HG02571 (cell line): Measurements from ENCODE around the gene FN1.
A peak's percentile ranks its signal among the peaks of the same experiment; 100 is the strongest.

Source experiments
- ATAC-seq: cut with Tn5 transposase; IDR thresholded peaks from one replicate; pipeline ENCODE4 v1.9.1; 2021; ENCODE audit warnings: mild to moderate bottlenecking, moderate library complexity; ENCODE audit not compliant: unreplicated experiment

FN1 gene

DNA sequence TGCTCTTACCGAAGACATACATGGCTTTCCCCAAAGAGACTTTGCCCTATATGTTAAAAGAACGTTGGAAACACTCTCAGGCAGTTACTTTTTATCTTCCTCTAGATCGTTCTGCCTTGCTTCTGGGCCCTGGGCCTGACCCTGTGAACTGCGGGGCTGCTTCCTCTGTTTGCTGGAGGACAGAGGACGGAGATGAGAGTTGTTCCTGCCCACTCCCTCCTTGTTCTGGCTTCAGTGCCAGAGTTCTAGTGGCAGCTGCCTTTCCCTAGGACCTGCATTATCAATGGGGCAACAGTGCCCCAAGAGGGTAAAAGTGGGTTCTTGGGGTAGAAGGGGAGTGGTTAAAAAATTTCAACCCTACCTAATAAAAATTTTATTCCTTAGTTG, 6.5 kb upstream of the FN1 start:
- ATAC-seq = no peak

DNA sequence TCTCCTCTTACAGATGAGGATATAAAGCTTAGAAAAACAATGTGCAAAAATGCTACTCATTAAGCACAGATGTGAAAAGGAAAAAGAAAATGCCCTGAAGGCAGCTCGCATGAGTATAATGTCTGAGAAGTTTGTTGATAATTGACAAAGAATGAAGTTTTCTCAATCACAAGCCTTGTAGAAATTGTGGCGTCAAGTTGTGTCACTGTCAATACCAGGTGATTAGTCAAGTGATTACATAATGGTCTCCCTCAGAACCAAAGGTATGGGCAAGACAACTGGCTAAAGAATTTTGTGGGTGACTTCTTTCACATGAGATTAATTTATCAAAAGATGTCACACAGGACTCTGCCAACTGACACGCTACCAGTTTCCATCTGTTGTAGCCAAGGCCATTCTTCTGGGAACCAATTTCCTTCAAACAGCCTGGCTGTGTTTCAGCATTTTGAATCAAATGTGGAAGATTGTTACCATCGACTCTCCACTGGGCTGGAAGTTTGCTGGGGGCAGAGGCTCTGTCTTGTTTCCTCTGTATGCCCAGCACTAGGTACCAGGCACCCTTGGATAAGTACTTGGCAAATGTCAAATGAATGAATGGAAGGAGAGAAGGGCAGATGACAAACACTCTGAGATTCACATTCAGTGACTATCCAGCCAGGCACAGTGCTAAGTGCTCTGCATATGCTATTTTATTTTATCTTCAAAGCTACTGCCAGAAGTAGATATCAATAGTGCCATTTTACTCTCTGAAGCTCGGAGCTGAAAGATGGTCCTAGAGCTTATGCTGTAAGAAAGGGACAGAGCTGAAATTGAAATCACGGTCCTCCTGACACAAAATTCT, 5.9 kb upstream of the FN1 start:
- no peak for ATAC-seq

DNA sequence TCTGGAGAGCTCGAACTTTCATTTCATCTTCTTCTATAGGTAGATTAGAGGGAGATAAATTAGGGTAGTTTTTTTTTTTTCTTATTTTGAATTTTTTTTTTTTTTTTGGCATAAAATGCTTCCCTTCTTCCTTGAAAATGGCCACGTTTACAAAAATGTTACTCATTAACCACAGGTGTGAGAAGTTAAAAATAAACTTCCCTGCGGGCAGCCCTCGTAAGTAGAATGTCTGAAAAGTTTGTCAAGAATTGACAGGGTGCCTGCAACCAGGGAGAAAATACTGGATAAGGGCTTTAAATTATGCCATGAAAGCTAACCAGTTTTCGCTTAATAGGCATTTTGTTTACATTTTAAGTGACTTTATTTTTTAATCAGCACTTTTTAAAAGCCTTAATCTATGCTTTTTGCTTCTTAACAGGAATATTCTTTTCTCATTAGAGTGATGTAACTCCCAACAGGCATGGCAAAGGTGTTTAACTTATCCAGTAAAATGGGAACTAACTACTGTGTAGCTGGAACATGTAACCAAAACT, 4.2 kb upstream of the FN1 start:
- no peak for ATAC-seq

GRCh38 chr2:215439404-215439803, 3.5 kb upstream of the FN1 start:
- no peak for ATAC-seq

DNA sequence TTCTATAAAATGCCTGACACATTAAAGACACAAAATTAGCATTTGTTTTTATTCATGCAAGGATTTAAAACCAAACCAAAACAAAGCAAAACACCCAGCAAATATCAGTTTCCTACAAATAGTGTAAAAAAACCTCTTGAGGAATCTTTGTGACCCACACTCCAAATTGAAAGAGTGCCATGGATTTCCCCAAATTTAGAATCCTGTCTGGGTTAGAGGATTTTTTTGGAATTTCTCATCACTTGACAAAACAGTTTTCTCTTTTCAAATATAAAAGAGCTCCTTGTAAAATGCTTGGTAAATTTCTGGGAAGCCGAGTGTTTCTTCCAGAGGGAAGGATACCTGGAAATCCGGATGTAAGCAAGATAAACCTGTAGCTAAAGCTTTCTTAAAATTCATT, 1.7 kb upstream of the FN1 start:
- ATAC-seq = no peak

GRCh38 chr2:215436705-215437565, 1.1 kb upstream of the FN1 start:
- ATAC-seq = peak; percentile 26

DNA sequence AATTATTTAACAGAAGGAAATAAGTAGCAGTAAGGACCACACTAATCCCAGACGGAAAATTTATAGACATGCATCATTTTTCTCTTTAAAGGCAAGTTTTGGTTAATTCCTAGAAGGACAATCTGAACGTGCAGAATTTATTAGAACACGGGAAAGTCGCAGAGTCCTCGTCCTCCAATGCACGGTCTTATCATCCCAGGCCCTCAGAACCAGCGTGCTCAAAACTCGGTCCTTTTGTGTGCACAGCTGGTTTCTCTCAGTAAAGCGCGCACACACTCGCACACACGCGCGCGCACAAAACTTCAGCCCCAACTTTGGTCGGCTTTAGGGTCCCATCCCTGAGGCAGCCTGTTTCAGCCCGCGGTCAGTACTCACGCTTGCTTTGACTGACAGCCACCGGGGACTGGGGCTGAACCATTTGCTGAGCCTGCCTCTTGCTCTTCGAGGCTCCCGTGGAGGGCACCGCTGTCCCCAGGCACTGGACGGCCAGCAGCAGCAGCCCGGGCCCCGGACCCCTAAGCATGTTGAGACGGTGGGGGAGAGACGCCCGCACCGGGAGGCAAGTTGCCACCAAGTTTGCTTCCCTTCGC, 493 bp downstream of the FN1 start:
- ATAC-seq = peak; percentile 36

DNA sequence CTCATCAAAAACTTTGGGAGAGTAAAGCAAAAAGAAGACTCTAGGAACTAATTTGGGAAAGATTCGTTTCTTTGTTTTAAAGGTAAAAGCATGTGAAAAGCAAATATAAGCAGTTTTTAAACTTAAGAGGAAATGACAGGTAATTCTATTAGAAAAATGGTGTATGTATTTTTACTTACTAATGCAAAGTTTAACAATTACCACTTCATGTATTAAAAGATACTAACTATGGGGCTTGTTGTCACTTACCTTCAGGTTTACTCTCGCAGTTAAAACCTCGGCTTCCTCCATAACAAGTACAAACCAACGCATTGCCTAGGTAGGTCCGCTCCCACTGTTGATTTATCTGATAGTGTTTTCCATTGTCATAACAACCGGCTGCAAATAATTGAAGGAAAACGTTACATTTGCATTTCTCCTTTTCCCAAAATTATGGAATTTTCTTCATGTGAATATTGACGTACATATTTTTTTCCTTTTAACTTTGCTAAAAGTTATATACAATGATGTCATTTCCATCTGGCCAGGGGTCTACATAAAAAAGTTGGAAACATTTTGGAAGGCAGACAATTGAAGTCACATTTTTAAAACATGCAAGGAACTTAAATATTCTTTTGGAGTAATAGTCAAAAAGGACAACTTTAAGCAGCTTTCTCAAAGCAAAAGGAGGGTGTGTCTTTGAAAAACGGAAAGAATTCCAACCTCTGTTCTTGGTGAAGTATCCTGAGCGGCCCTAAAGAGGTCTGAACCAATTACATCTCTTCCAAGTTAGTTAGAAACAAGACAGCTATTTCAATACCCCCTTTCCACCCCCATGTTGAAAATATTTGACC, 1.2 kb downstream of the FN1 start:
- no peak for ATAC-seq

GRCh38 chr2:215432759-215433594, 2.9 kb downstream of the FN1 start:
- no peak for ATAC-seq

DNA sequence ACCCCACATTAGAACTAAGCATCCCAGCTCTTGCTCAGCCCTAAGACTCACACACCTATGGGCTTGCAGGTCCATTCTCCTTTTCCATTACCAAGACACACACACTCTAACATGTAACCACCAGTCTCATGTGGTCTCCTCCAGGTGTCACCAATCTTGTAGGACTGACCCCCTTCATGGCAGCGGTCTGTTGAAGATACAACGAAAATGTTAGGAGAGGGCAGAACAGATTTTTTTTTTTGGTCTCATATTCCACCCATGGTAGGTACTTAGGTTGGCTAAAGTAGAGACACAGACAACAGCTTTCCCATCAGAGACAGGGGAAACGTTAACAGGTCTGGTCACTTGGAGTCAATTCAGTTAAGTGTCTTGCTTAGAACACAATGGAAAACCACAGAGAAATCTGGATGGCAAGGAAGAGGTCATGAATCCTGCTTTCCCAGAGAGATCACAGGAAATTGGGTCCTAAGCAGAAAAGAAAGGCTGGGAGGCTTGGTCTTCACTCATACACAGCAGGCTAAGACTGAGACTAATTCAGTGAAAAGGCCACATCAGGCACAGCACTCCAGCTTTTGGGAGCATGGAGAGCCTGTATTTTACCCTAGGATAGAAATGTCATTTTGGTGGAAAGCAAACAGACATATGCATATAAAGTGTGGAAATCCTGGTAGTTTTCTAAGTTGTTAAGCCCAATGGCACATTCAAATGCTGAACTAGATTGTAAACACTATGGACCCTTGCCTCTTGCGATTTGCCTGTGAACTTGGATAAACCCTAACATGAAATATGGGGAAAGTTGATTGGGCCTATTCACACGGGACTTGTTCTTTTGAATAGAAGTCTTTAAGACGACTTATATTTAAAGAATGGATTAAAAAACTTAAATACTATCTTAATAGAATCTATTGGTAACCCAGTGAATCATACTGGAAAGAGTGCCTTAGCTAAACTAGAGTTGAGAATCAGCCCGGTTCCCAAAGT, 3.8 kb downstream of the FN1 start:
- no peak for ATAC-seq

DNA sequence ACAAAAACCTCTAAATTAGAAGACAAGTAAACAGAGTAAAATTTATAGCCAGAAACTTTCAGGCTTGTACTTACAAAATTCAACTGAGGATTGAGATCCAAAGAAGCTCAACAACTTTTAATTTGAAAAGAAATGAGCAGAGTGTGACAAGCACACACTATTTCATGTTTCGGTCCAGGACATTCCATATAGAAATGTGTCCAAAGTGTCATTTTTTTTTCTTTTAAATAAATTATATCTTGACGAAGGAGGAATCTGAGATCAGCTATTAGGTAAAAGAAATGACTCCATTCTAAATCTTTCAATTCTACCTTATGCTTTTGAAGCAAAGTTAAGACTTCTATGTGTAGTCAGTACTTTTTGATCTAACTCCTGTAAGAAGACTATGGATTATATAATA, 4.6 kb downstream of the FN1 start:
- no peak for ATAC-seq

GRCh38 chr2:215430528-215431187, 5.2 kb downstream of the FN1 start:
- no peak for ATAC-seq

- ATAC-seq = no peak
Measured at GRCh38 chr2:215429424-215429823, 6.4 kb downstream of the FN1 start.

- ATAC-seq = no peak
Measured at GRCh38 chr2:215428060-215428910, 7.6 kb downstream of the FN1 start.

DNA sequence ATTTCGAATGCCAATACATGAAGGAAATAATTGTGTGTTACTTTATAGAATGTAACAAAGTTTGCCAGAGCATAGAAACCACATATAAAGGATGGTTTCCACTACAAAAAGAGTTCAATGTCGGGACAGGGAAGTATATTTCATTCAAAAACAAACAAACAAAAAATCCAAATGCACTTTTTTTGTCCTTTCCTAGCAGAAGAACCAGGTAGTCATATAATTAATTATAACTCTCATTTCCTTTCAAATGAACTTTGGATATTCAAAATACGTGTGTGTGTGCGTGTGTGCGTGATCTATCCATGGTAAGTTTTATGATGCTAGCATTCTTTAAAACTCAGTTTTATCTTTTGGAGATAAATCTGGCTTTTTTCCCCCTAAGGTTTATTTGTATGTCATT, 8.3 kb downstream of the FN1 start:
- no peak for ATAC-seq

- ATAC-seq = no peak
Measured at GRCh38 chr2:215425021-215425782, 10.7 kb downstream of the FN1 start.
